B cell (primary cell): ENCODE results near the gene POU4F3. TPM values are rescaled to one million over a fixed set of nuclear protein-coding genes. Genes with fewer than 3 reads are reported as not detected.

Experiments used
- ATAC-seq: fragments of 200-7000 bp; cut with Tn5 transposase; one replicate; pipeline ENCODE4 v1.10.0; 2021; ENCODE audit warnings: low read depth, mild to moderate bottlenecking, moderate number of reproducible peaks, moderate library complexity
- CTCF ChIA-PET: fragments of 350-600 bp; sonication (Branson Sonifier 250); formaldehyde crosslinking; loops from one replicate; lab custom pipeline; 2021; ENCODE audit warnings: antibody characterized with exemption, inconsistent platforms; lab: Charles Lee
- POLR2A ChIA-PET: fragments of 350-600 bp; sonication (Branson Sonifier 250); formaldehyde crosslinking; loops from one replicate; lab custom pipeline; 2021; ENCODE audit warnings: antibody characterized with exemption; lab: Charles Lee
- DNase-seq: peaks from one replicate; pipeline ENCODE4 v3.0.0; 2013
- H2AFZ ChIP-seq: 2 replicates; pipeline ENCODE4 v1.6.1; 2012; ENCODE audit warnings: mild to moderate bottlenecking, low read depth, low read length; ENCODE audit not compliant: insufficient read depth, poor library complexity, severe bottlenecking
- H3K27ac ChIP-seq, 2 donors: 1 replicate in 1 of 2; 2 replicates in 1 of 2; pipeline ENCODE4 v1.5.1; 2012 to 2013; ENCODE audit warnings: low read length in 2 of 2, mild to moderate bottlenecking in 2 of 2, moderate library complexity in 1 of 2
- H3K27me3 ChIP-seq, 4 experiments: fragments of 200-600 bp in 1 of 4; sonication (generic) in 1 of 4; replicated peaks in 1 of 4; 1 replicate in 2 of 4; 2 replicates in 2 of 4; pipeline versions ENCODE4 v1.6.1 to v1.7.0; 2013 to 2016; ENCODE audit warnings: low read length in 3 of 4, mild to moderate bottlenecking in 2 of 4, mixed read lengths in 1 of 4, moderate library complexity in 1 of 4; ENCODE audit not compliant: insufficient read depth in 4 of 4, control insufficient read depth in 3 of 4; ENCODE audit errors: control extremely low read depth in 1 of 4
- H3K36me3 ChIP-seq, 2 experiments: replicated peaks in 1 of 2; 1 replicate in 1 of 2; 2 replicates in 1 of 2; pipeline versions ENCODE4 v1.6.1 to v1.7.1; 2013; ENCODE audit warnings: low read length in 1 of 2; ENCODE audit not compliant: insufficient read depth in 2 of 2, control insufficient read depth in 1 of 2; ENCODE audit errors: control extremely low read depth in 1 of 2, extremely low read depth in 1 of 2
- H3K4me1 ChIP-seq, 2 donors: fragments of 200-600 bp in 1 of 2; sonication (generic) in 1 of 2; 1 replicate in 1 of 2; 2 replicates in 1 of 2; pipeline versions ENCODE4 v1.5.1 to v1.6.1; 2013 to 2017; ENCODE audit warnings: low read length in 2 of 2; ENCODE audit not compliant: control insufficient read depth in 2 of 2, insufficient read depth in 2 of 2
- H3K4me2 ChIP-seq: replicated peaks from 2 replicates; pipeline ENCODE3; 2012; ENCODE audit warnings: mild to moderate bottlenecking, low read depth, low read length; ENCODE audit not compliant: poor library complexity, severe bottlenecking
- H3K4me3 ChIP-seq, 5 experiments: fragments of 200-600 bp in 1 of 5; sonication (generic) in 1 of 5; 1 replicate in 3 of 5; 2 replicates in 2 of 5; pipeline versions ENCODE4 v1.5.1 to v1.7.0; 2011 to 2016; ENCODE audit warnings: low read length in 4 of 5, mild to moderate bottlenecking in 4 of 5, low read depth in 2 of 5, control low read depth in 1 of 5, moderate library complexity in 1 of 5; ENCODE audit not compliant: insufficient read depth in 1 of 5; ENCODE audit errors: control extremely low read depth in 1 of 5, extremely low read depth in 1 of 5
- H3K79me2 ChIP-seq: fragments of 200-600 bp; sonication (generic); one replicate; pipeline ENCODE4 v1.6.0; 2016; ENCODE audit warnings: low read length; ENCODE audit not compliant: control insufficient read depth, insufficient read depth
- H3K9ac ChIP-seq: fragments of 200-600 bp; sonication (generic); 2 replicates; pipeline ENCODE4 v1.6.1; 2017; ENCODE audit warnings: mild to moderate bottlenecking, low read length, moderate library complexity
- H3K9me3 ChIP-seq, 3 donors: one replicate each; pipeline versions ENCODE4 v1.6.1 to v1.7.1; 2013; ENCODE audit warnings: low read length in 2 of 3; ENCODE audit not compliant: control insufficient read depth in 2 of 3, insufficient read depth in 1 of 3; ENCODE audit errors: control extremely low read depth in 1 of 3
- H4K20me1 ChIP-seq: 2 replicates; pipeline ENCODE4 v1.6.0; 2012; ENCODE audit warnings: mild to moderate bottlenecking, low read length; ENCODE audit not compliant: insufficient read depth, control insufficient read depth, poor library complexity, severe bottlenecking
- H3K27ac Mint-ChIP-seq: one replicate; pipeline ENCODE4 v1.8.0; 2021; ENCODE audit warnings: mixed read lengths
- H3K27me3 Mint-ChIP-seq: one replicate; pipeline ENCODE4 v1.8.0; 2021; ENCODE audit warnings: mixed read lengths
- H3K4me1 Mint-ChIP-seq: one replicate; pipeline ENCODE4 v1.8.0; 2021; ENCODE audit warnings: mixed read lengths
- H3K4me3 Mint-ChIP-seq: one replicate; pipeline ENCODE4 v1.8.0; 2021; ENCODE audit warnings: mixed read lengths
- H3K9me3 Mint-ChIP-seq: one replicate; pipeline ENCODE4 v1.8.0; 2022; ENCODE audit warnings: mixed read lengths; ENCODE audit not compliant: insufficient read depth
- CTCF ChIP-seq: fragments of 200-600 bp; IDR thresholded peaks from one replicate; pipeline ENCODE4 v1.8.0; 2022; ENCODE audit warnings: antibody characterized with exemption, mild to moderate bottlenecking
- EZH2 ChIP-seq: IDR thresholded peaks from 2 replicates; pipeline ENCODE4 v1.6.1; 2012; ENCODE audit warnings: borderline replicate concordance, low read depth, mild to moderate bottlenecking, moderate library complexity, low read length; ENCODE audit not compliant: insufficient read depth, poor library complexity, severe bottlenecking
- WGBS: methylation state at CpG from one replicate; pipeline ENCODE4 v1.1.5; 2013; ENCODE audit warnings: missing lambda C conversion rate; ENCODE audit not compliant: insufficient coverage; 5-methylcytosine and 5-hydroxymethylcytosine counted together
- intact Hi-C: fragments of 100-400 bp; cut with micrococcal nuclease; formaldehyde crosslinking; loops from one replicate; pipeline ENCODE4 v1.10.0; 2022
- polyA plus RNA-seq: library from polyadenylated mRNA; depleted of rRNA; stranded (reverse); fragments of >200 nt; gene quantifications from 2 replicates; pipeline ENCODE4 v1.2.3, GENCODE V29; 2012
- total RNA-seq, 2 donors: library from RNA; stranded (reverse); fragments of 120-200 nt in 1 of 2; gene quantifications; 1 replicate in 1 of 2; 2 replicates in 1 of 2; pipeline versions ENCODE4 v1.2.3 to v1.2.4, GENCODE V29; 2013 to 2022

Gene POU4F3
- total and polyA plus RNA-seq, 2 donors (not counting 1 experiment from before 2014, with no cell fraction given) = 0.04 TPM; not detected in 1

- no peaks in the 10 kb centered on the region for H3K9me3 Mint-ChIP-seq
- peak; percentile 11 for DNase-seq
- H3K4me1 Mint-ChIP-seq = peaks cover 18% of the 10 kb centered on the region
- H3K27me3 Mint-ChIP-seq = peaks cover 70% of the 10 kb centered on the region
- WGBS = 8% methylated on average over 75 of the region's 76 CpGs
- Histone ChIP-seq H3K79me2 (no peaks in the 10 kb centered on the region), H3K27me3 (peaks cover 0 to 67% (median 37%) of the 10 kb centered on the region in 4 experiments), H3K27ac (no peak overlapping the region), H3K36me3 (no peaks in the 10 kb centered on the region), H3K4me2 (peak overlapping the region; percentile 66), H3K9ac (no peak overlapping the region), H4K20me1 (no peaks in the 10 kb centered on the region), H3K9me3 (peaks cover 0 to 16% (median 0%) of the 10 kb centered on the region in 3 donors), H2AFZ (peak overlapping the region; percentile 27), H3K4me3 (no peak overlapping the region), H3K4me1 (peaks cover 12 to 21% of the 10 kb centered on the region in 2 donors)
- CTCF ChIA-PET = no interaction called here
- H3K4me3 Mint-ChIP-seq = peak overlapping the region; percentile 77
- POLR2A ChIA-PET = no interaction called here
- TF ChIP-seq EZH2 (no peak), CTCF (no peak)
- intact Hi-C loops = no loop called here
- no peak overlapping the region for H3K27ac Mint-ChIP-seq
- no peak for ATAC-seq
Measured at GRCh38 chr5:146345578-146346366, 7.1 kb downstream of the POU4F3 start.

- no peak overlapping the region for H3K27ac Mint-ChIP-seq
- H3K9me3 Mint-ChIP-seq = no peaks in the 10 kb centered on the region
- Histone ChIP-seq H3K9ac (no peak overlapping the region), H3K9me3 (no peaks in the 10 kb centered on the region), H3K27ac (no peak overlapping the region), H3K27me3 (no peaks in the 10 kb centered on the region), H3K4me3 (no peak overlapping the region), H3K36me3 (no peaks in the 10 kb centered on the region), H3K4me2 (no peak overlapping the region), H3K79me2 (no peaks in the 10 kb centered on the region), H4K20me1 (no peaks in the 10 kb centered on the region), H3K4me1 (no peaks in the 10 kb centered on the region), H2AFZ (no peak overlapping the region)
- ATAC-seq (no peak), DNase-seq (no peak)
- H3K4me1 Mint-ChIP-seq = no peaks in the 10 kb centered on the region
- CTCF ChIA-PET = no interaction called here
- POLR2A ChIA-PET = no interaction called here
- H3K4me3 Mint-ChIP-seq = no peak overlapping the region
- intact Hi-C loops = no loop called here
- TF ChIP-seq CTCF = no peak
- H3K27me3 Mint-ChIP-seq = peaks cover 22% of the 10 kb centered on the region
Measured at GRCh38 chr5:146357126-146357525, 18.5 kb downstream of the POU4F3 start.
